GM23338 (cell line): Measurements from ENCODE around the gene TNNT2.

Experiments used
- EZH2phosphoT487 ChIP-seq: fragments of 200-600 bp; sonication (generic); IDR thresholded peaks from one replicate; pipeline ENCODE4 v1.8.1; 2018; ENCODE audit warnings: antibody characterized with exemption; ENCODE audit not compliant: unreplicated experiment
- ZNF114 ChIP-seq: fragments of 250-450 bp; sonication (Bioruptor Pico); IDR thresholded peaks from 2 replicates; pipeline ENCODE4 v1.5.0; 2020; ENCODE audit warnings: mild to moderate bottlenecking, moderate library complexity
- TF ChIP-seq, protein P1 (sequence below), 2 experiments: fragments of 200-600 bp in 1 of 2; sonication (generic) in 1 of 2; conservative IDR thresholded peaks; 2 replicates each; pipeline versions ENCODE4 v1.5.1 to v1.6.1; 2016 to 2017; ENCODE audit warnings: antibody characterized with exemption in 2 of 2, low read depth in 2 of 2, mild to moderate bottlenecking in 2 of 2, moderate library complexity in 1 of 2

DNA sequence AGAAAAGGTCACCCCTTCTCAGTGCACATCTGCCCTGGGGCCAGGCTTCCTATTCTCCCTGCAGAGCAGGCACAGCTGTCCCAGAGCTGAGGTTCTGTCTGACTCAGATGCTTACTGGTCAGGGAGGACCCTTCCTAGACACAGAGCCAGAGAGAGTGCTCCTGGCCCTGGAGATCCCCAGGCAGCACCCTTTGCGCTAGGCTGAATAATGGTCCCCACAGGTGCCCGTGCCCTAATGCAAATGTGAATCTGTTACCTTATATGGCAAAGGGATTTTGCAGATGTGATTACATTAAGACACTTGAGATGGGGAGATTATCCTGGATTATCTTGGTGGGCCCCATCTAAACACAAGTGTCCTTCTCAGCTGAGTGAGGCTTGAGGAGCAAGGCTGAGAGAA is 46.7 kb upstream of the TNNT2 start:
- TF ChIP-seq, protein P1, sequence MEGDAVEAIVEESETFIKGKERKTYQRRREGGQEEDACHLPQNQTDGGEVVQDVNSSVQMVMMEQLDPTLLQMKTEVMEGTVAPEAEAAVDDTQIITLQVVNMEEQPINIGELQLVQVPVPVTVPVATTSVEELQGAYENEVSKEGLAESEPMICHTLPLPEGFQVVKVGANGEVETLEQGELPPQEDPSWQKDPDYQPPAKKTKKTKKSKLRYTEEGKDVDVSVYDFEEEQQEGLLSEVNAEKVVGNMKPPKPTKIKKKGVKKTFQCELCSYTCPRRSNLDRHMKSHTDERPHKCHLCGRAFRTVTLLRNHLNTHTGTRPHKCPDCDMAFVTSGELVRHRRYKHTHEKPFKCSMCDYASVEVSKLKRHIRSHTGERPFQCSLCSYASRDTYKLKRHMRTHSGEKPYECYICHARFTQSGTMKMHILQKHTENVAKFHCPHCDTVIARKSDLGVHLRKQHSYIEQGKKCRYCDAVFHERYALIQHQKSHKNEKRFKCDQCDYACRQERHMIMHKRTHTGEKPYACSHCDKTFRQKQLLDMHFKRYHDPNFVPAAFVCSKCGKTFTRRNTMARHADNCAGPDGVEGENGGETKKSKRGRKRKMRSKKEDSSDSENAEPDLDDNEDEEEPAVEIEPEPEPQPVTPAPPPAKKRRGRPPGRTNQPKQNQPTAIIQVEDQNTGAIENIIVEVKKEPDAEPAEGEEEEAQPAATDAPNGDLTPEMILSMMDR (conservative IDR thresholded peaks at IDR 0.05; ENCODE audit: low read depth in 2 of 2): no peak
- TF ChIP-seq EZH2phosphoT487 (no peak), ZNF114 (CRISPR knock-in tag) (no peak)
